Measurements from ENCODE around the gene CCNO. TPM values are rescaled to one million over a fixed set of nuclear protein-coding genes. Genes with fewer than 3 reads are reported as not detected.

The CCNO gene
- total and polyA plus RNA-seq, 2 experiments from 2014 or later: not detected

DNA sequence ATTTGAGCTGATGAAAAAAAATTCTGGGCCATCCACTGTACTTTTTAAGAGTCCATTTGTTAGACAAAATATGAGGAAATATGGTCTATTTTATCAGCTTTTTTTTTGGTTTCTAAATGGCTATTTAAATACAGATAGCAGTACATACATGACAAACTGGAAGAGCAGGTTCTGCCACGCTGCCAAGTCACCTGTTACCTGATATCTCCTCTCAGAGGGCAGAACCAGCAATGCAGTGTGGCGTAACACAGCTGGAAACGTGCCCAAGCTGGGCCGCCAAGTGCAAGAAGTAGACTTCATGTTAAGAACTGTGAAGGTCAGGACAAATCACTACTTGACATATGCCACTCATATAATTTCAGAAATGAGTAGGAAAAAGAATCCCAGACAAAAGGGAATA, 14.4 kb downstream of the CCNO start:
- Mint-ChIP-seq H3K4me3 (peak overlapping the region; percentile 53), H3K36me3 (ENCODE audit: low read depth) (no peaks in the 10 kb centered on the region), H3K27me3 (ENCODE audit: insufficient read depth, low read depth, poor library complexity) (peaks cover 58% of the 10 kb centered on the region), H3K27ac (no peak overlapping the region), H3K9me3 (peaks cover 2% of the 10 kb centered on the region; the same call in 1 of the 3 replicates), H3K4me1 (peaks cover 42% of the 10 kb centered on the region)
- Histone ChIP-seq H3K9me2 (ENCODE audit: insufficient read depth) (no peaks in the 10 kb centered on the region), H3K4me1 (ENCODE audit: insufficient read depth) (peaks cover 21% of the 10 kb centered on the region), H3F3A (replicated peaks; ENCODE audit: low read depth) (0 out of 2 replicates have a peak, but pooled peaks cover 4% of the 10 kb centered on the region), H3K4me2 (peak overlapping the region; percentile 82), H3K36me3 (ENCODE audit: insufficient read depth) (no peaks in the 10 kb centered on the region), H2AFZ (no peak overlapping the region), H3K27me3 (ENCODE audit: insufficient read depth) (peaks cover 62% of the 10 kb centered on the region), H3K27ac (ENCODE audit: low read depth) (no peak overlapping the region), H3K4me3 (no peak overlapping the region), H4K20me1 (replicated peaks; ENCODE audit: insufficient read depth) (peaks cover 12% of the 10 kb centered on the region; the same call in 1 of the 2 replicates), H3K79me2 (replicated peaks; ENCODE audit: insufficient read depth) (no peaks in the 10 kb centered on the region)
- no peak for ATAC-seq
- peak; percentile 80 for DNase-seq (ENCODE audit: low spot score)
- TF ChIP-seq ZNF331 (CRISPR knock-in tag; IDR thresholded peaks at IDR 0.05; ENCODE audit: low read depth) (no peak), CTCF (conservative IDR thresholded peaks at IDR 0.05; ENCODE audit: low read depth in 2 of 2) (peak in 1 of 2 experiments; percentile 17; a peak in 1 of 4 replicates)

GRCh38 chr5:55211184-55211874, 22.1 kb downstream of the CCNO start:
- Histone ChIP-seq H3F3A (replicated peaks; ENCODE audit: low read depth) (no peaks in the 10 kb centered on the region), H3K79me2 (replicated peaks; ENCODE audit: insufficient read depth) (no peaks in the 10 kb centered on the region), H3K9me2 (ENCODE audit: insufficient read depth) (no peaks in the 10 kb centered on the region), H2AFZ (no peak overlapping the region), H3K4me2 (no peak overlapping the region), H3K4me1 (ENCODE audit: insufficient read depth) (no peaks in the 10 kb centered on the region), H3K27me3 (ENCODE audit: insufficient read depth) (peaks cover 7% of the 10 kb centered on the region; the same call in 1 of the 2 replicates), H4K20me1 (replicated peaks; ENCODE audit: insufficient read depth) (no peaks in the 10 kb centered on the region), H3K36me3 (ENCODE audit: insufficient read depth) (no peaks in the 10 kb centered on the region), H3K27ac (ENCODE audit: low read depth) (no peak overlapping the region), H3K4me3 (no peak overlapping the region)
- H3K4me1 Mint-ChIP-seq: peaks cover 4% of the 10 kb centered on the region; the same call in 1 of the 3 replicates
- H3K36me3 Mint-ChIP-seq (ENCODE audit: low read depth): no peaks in the 10 kb centered on the region
- ATAC-seq (no peak), DNase-seq (ENCODE audit: low spot score) (no peak)
- no peaks in the 10 kb centered on the region for H3K9me3 Mint-ChIP-seq
- peaks cover 11% of the 10 kb centered on the region for H3K27me3 Mint-ChIP-seq (ENCODE audit: insufficient read depth, low read depth, poor library complexity)
- no peak overlapping the region for H3K4me3 Mint-ChIP-seq
- no peak overlapping the region for H3K27ac Mint-ChIP-seq
- TF ChIP-seq CTCF (conservative IDR thresholded peaks at IDR 0.05; ENCODE audit: low read depth in 2 of 2) (no peak), ZNF462 (CRISPR knock-in tag; IDR thresholded peaks at IDR 0.05) (no peak), NANOG (IDR thresholded peaks at IDR 0.05; ENCODE audit: borderline replicate concordance) (no peak), ZNF114 (CRISPR knock-in tag; IDR thresholded peaks at IDR 0.05) (no peak), POLR2AphosphoS5 (IDR thresholded peaks at IDR 0.05; ENCODE audit: low read depth) (no peak), CREB1 (CRISPR knock-in tag; IDR thresholded peaks at IDR 0.05; ENCODE audit: low read depth) (no peak)
- TF ChIP-seq, protein P1, sequence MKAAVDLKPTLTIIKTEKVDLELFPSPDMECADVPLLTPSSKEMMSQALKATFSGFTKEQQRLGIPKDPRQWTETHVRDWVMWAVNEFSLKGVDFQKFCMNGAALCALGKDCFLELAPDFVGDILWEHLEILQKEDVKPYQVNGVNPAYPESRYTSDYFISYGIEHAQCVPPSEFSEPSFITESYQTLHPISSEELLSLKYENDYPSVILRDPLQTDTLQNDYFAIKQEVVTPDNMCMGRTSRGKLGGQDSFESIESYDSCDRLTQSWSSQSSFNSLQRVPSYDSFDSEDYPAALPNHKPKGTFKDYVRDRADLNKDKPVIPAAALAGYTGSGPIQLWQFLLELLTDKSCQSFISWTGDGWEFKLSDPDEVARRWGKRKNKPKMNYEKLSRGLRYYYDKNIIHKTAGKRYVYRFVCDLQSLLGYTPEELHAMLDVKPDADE (IDR thresholded peaks at IDR 0.05): no peak
